Liver (tissue), 9 donors: ENCODE data around the gene DCUN1D3. TPM values are rescaled to one million over a fixed set of nuclear protein-coding genes. Genes with fewer than 3 reads are reported as not detected.
"Not testable (repeated sequence)": the region's sequence is repeated elsewhere in the genome, so short reads cannot be mapped to it uniquely, and the experiment has no call there.

Source experiments
- DNase-seq: peaks from one replicate; pipeline ENCODE4 v3.0.0-alpha.2; 2017; ENCODE audit warnings: low spot score
- H3K27ac ChIP-seq, 2 donors: one replicate each; pipeline ENCODE4 v1.7.0; 2013; ENCODE audit warnings: inconsistent platforms in 2 of 2, low read length in 2 of 2, control low read depth in 1 of 2, low read depth in 1 of 2, mild to moderate bottlenecking in 1 of 2
- H3K27me3 ChIP-seq, 4 donors: one replicate each; pipeline versions ENCODE4 v1.6.1 to v1.7.0; 2013; ENCODE audit warnings: low read length in 3 of 4, inconsistent platforms in 1 of 4, mild to moderate bottlenecking in 1 of 4, moderate library complexity in 1 of 4; ENCODE audit not compliant: control insufficient read depth in 4 of 4, insufficient read depth in 4 of 4
- H3K36me3 ChIP-seq, 4 donors: one replicate each; pipeline versions ENCODE4 v1.6.1 to v1.7.0; 2013; ENCODE audit warnings: low read length in 3 of 4, mild to moderate bottlenecking in 3 of 4, low read depth in 1 of 4, moderate library complexity in 1 of 4; ENCODE audit not compliant: control insufficient read depth in 4 of 4, insufficient read depth in 3 of 4
- H3K4me1 ChIP-seq, 4 donors: one replicate each; pipeline versions ENCODE4 v1.6.1 to v1.7.0; 2013; ENCODE audit warnings: low read length in 3 of 4, mild to moderate bottlenecking in 3 of 4, moderate library complexity in 1 of 4; ENCODE audit not compliant: control insufficient read depth in 4 of 4, insufficient read depth in 4 of 4
- H3K4me3 ChIP-seq, 3 donors: one replicate each; pipeline versions ENCODE4 v1.6.1 to v1.7.0; 2013; ENCODE audit warnings: low read length in 3 of 3, control low read depth in 1 of 3, low read depth in 1 of 3, mild to moderate bottlenecking in 1 of 3
- H3K9ac ChIP-seq, 2 donors: one replicate each; pipeline ENCODE4 v1.7.0; 2013; ENCODE audit warnings: low read length in 2 of 2, mild to moderate bottlenecking in 2 of 2, moderate library complexity in 2 of 2, control low read depth in 1 of 2, low read depth in 1 of 2
- H3K9me3 ChIP-seq, 4 donors: one replicate each; pipeline versions ENCODE4 v1.6.1 to v1.7.0; 2013; ENCODE audit warnings: low read length in 3 of 4; ENCODE audit not compliant: control insufficient read depth in 4 of 4
- CTCF ChIP-seq: fragments of 150-350 bp; IDR thresholded peaks from 2 replicates; pipeline ENCODE4 v1.5.1; 2017; ENCODE audit warnings: improper control_type of control experiment, low read depth, low read length; ENCODE audit not compliant: missing input control
- EGR1 ChIP-seq, 2 donors: IDR thresholded peaks; 2 replicates each; pipeline ENCODE4 v1.6.1; 2016 to 2018; ENCODE audit warnings: antibody characterized with exemption in 2 of 2, low read depth in 2 of 2
- FOXA1 ChIP-seq: IDR thresholded peaks from 2 replicates; pipeline ENCODE4 v1.6.1; 2016; ENCODE audit warnings: antibody characterized with exemption
- FOXA2 ChIP-seq: IDR thresholded peaks from 2 replicates; pipeline ENCODE4 v1.6.1; 2016; ENCODE audit warnings: antibody characterized with exemption
- GABPA ChIP-seq, 2 donors: IDR thresholded peaks in 1 of 2; conservative IDR thresholded peaks in 1 of 2; 2 replicates each; pipeline ENCODE4 v1.6.1; 2016; ENCODE audit warnings: antibody characterized with exemption in 2 of 2, mild to moderate bottlenecking in 1 of 2, moderate library complexity in 1 of 2
- HNF4A ChIP-seq, 2 donors: conservative IDR thresholded peaks; 2 replicates each; pipeline ENCODE4 v1.6.1; 2016; ENCODE audit warnings: antibody characterized with exemption in 2 of 2, mild to moderate bottlenecking in 2 of 2
- HNF4G ChIP-seq: IDR thresholded peaks from 2 replicates; pipeline ENCODE4 v1.6.1; 2016; ENCODE audit warnings: antibody characterized with exemption
- JUND ChIP-seq, 2 donors: IDR thresholded peaks; 2 replicates each; pipeline ENCODE4 v1.6.1; 2016; ENCODE audit warnings: antibody characterized with exemption in 2 of 2
- MAX ChIP-seq: IDR thresholded peaks from 2 replicates; pipeline ENCODE4 v1.6.1; 2016; ENCODE audit warnings: antibody characterized with exemption
- NR2F2 ChIP-seq: IDR thresholded peaks from 2 replicates; pipeline ENCODE4 v1.6.1; 2016; ENCODE audit warnings: antibody characterized with exemption
- RAD21 ChIP-seq, 2 donors: IDR thresholded peaks; 2 replicates each; pipeline ENCODE4 v1.6.1; 2016; ENCODE audit warnings: antibody characterized with exemption in 2 of 2, mild to moderate bottlenecking in 2 of 2
- REST ChIP-seq: IDR thresholded peaks from 2 replicates; pipeline ENCODE4 v1.6.1; 2016; ENCODE audit warnings: antibody characterized with exemption, mild to moderate bottlenecking
- RXRA ChIP-seq, 2 donors: IDR thresholded peaks; 2 replicates each; pipeline ENCODE4 v1.6.1; 2017 to 2018; ENCODE audit warnings: antibody characterized with exemption in 2 of 2, mild to moderate bottlenecking in 1 of 2
- TAF1 ChIP-seq: conservative IDR thresholded peaks from 2 replicates; pipeline ENCODE4 v1.6.1; 2016; ENCODE audit warnings: antibody characterized with exemption, mild to moderate bottlenecking
- ZBTB33 ChIP-seq: IDR thresholded peaks from 2 replicates; pipeline ENCODE4 v1.6.1; 2016; ENCODE audit warnings: antibody characterized with exemption
- WGBS: extraction: QIAGEN DNeasy Blood & Tissue Kit; methylation state at CpG from one replicate; pipeline ENCODE4 v1.1.7; 2013; 5-methylcytosine and 5-hydroxymethylcytosine counted together
- polyA plus RNA-seq, 2 donors: library from polyadenylated mRNA; stranded (reverse) in 1 of 2; unstranded in 1 of 2; fragments of 200-250 nt in 1 of 2; fragments of >200 nt in 1 of 2; fragmentation: Nextera tagmentation in 1 of 2; extraction: Ambion mirVana in 1 of 2; gene quantifications; one replicate each; pipeline versions ENCODE4 v1.2.1 to v1.2.3, GENCODE V29; 2013 to 2015
- total RNA-seq, 2 donors: library from RNA; depleted of rRNA; stranded (reverse); fragments of >200 nt; gene quantifications; one replicate each; pipeline ENCODE4 v1.2.3, GENCODE V29; 2014
- donor health status: healthy.
- donor health status: healthy.
- donor health status: healthy.
- donor health status: healthy.
- donor health status: healthy.

DCUN1D3 gene
- total and polyA plus RNA-seq, 4 donors, result 2.7 to 16.8 (median 4.8) TPM

- TF ChIP-seq GABPA (IDR thresholded peaks at IDR 0.05 in 1 of 2, conservative IDR thresholded peaks at IDR 0.05 in 1 of 2), result no peak
- TF ChIP-seq HNF4A (conservative IDR thresholded peaks at IDR 0.05), result no peak
- no peak for TF ChIP-seq TAF1
- TF ChIP-seq FOXA1, result no peak
- no peak for TF ChIP-seq JUND (IDR thresholded peaks at IDR 0.05)
- no peak for TF ChIP-seq RXRA (IDR thresholded peaks at IDR 0.05)
These were observed 37.8 kb downstream of the DCUN1D3 start (continued) for GRCh38 chr16:20862162-20862960.

- 91% methylated on average over 4 of the region's 4 CpGs for WGBS
- not testable (repeated sequence) for H3K9me3 ChIP-seq, H3K4me3 ChIP-seq, H3K27ac ChIP-seq, H3K9ac ChIP-seq, H3K27me3 ChIP-seq, DNase-seq, H3K4me1 ChIP-seq
- peaks cover 2 to 28% (median 16%) of the 10 kb centered on the region in 4 donors for H3K36me3 ChIP-seq
These were observed 39.2 kb downstream of the DCUN1D3 start for GRCh38 chr16:20860995-20861394.

GRCh38 chr16:20860361-20860760, 39.8 kb downstream of the DCUN1D3 start:
- DNase-seq, result no peak
- WGBS, result 88% methylated on average over 4 of the region's 4 CpGs
- H3K27ac ChIP-seq, result no peak overlapping the region
- H3K4me1 ChIP-seq, result peaks cover 0 to under 1% (median 0%) of the 10 kb centered on the region in 4 donors
- H3K27me3 ChIP-seq, result no peaks in the 10 kb centered on the region
- TF ChIP-seq HNF4A (conservative IDR thresholded peaks at IDR 0.05) (no peak), REST (no peak), CTCF (no peak), HNF4G (no peak), EGR1 (IDR thresholded peaks at IDR 0.05; ENCODE audit: low read depth in 2 of 2) (no peak), MAX (no peak), RAD21 (IDR thresholded peaks at IDR 0.05) (no peak), RXRA (IDR thresholded peaks at IDR 0.05) (no peak), NR2F2 (no peak), FOXA2 (no peak), ZBTB33 (no peak)
- no peak overlapping the region for H3K9ac ChIP-seq
- H3K4me3 ChIP-seq, result no peak overlapping the region
- H3K36me3 ChIP-seq, result peaks cover 2 to 28% (median 20%) of the 10 kb centered on the region in 4 donors
- no peaks in the 10 kb centered on the region for H3K9me3 ChIP-seq
